ENCODE data around the gene OPRL1.
A peak's percentile ranks its signal among the peaks of the same experiment; 100 is the strongest.

Gene OPRL1

GRCh38 chr20:64042054-64042781 lies 37.7 kb upstream of the OPRL1 start:
- no peak for DNase-seq

- no peak for DNase-seq
Observed at GRCh38 chr20:64043768-64044167, 36.1 kb upstream of the OPRL1 start.

GRCh38 chr20:64044484-64045247 lies 35.2 kb upstream of the OPRL1 start:
- DNase-seq: peak; percentile 50

- no peak for DNase-seq
Observed at GRCh38 chr20:64045346-64046011, 34.4 kb upstream of the OPRL1 start.

- no peak for DNase-seq
Observed at GRCh38 chr20:64047046-64047389, 32.9 kb upstream of the OPRL1 start.

DNA sequence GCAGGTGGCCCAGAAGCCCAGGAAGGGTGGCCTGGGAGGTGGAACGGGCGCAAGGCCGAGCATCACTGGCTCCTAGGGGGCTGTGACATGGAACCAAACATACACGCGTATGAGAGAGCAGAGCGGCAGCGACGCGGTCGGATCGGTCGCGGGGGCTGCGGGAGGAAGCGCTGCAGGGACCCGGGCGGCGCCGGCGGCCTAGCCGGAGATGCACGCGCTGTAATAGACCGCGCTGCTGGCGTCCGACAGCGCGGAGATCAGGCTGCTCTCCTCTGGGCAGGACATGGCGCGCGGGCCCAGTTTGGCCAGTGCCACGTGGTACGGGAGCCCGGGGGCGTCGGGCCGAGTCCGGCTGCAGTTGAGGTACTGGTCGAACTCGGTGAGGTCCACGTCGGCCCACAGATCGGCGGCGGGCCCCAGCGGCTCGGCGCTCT lies 31.9 kb upstream of the OPRL1 start:
- no peak for DNase-seq

GRCh38 chr20:64048402-64049044 lies 31.4 kb upstream of the OPRL1 start:
- DNase-seq: no peak

- DNase-seq: no peak
Observed at GRCh38 chr20:64049060-64049877, 30.6 kb upstream of the OPRL1 start, which contains the start of gene SOX18. SOX18 (minus strand) TSS chr20:64049639; CDS start chr20:64049516, 123 bp downstream.

- no peak for DNase-seq
Observed at GRCh38 chr20:64049878-64050260, 30.0 kb upstream of the OPRL1 start.

- no peak for DNase-seq
Observed at GRCh38 chr20:64050261-64051032, 29.4 kb upstream of the OPRL1 start.

DNA sequence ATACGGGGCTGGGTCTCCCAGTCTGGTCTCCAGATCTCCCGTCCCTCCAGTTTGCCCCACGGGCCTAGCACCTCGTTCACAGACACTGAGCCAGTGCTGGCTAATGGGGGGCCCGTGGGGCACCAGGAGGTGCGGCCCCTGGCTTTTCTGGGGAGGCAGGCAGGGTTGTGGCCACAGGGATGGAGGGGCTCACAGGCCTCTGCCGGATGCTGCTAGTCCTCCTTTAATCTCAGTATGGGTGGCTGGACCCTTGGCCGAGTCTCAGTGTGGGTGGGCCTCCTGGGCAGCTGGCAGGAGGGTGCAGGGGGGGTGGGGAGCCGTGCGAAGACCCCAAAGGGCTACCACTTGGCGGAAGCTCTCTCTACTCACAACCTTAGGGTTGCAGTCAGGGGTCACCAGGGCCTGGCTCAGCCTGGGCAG lies 28.8 kb upstream of the OPRL1 start:
- DNase-seq: no peak

GRCh38 chr20:64051561-64052325 lies 28.1 kb upstream of the OPRL1 start:
- no peak for DNase-seq

GRCh38 chr20:64052326-64052722 lies 27.6 kb upstream of the OPRL1 start:
- no peak for DNase-seq

GRCh38 chr20:64052987-64053840 lies 26.7 kb upstream of the OPRL1 start:
- no peak for DNase-seq

- DNase-seq: no peak
Observed at GRCh38 chr20:64053841-64054661, 25.8 kb upstream of the OPRL1 start.

DNA sequence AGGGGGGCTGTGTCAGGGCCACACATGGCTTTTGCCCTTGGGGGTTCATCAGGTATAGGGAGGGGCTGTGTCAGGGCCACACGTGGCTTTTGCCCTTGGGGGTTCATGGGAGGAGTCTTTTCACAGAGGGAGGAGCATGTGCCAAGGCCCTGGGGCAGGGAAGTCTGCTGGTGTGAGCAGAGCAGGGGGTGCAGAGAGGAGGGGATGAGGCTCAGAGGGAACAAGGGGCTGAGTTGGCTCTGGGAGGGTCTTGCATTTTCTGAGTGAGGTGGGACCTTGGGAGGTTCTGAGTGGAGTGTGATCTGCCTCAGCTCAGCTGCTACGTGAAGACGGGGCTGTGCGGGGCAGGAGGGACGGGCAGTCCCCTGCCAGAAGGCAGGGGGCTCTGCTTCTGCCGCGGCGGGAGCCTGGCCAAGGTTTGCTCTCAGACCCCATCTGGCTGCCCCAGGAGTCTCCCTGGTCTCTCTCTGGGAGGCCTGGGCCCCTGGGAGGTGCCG lies 24.4 kb upstream of the OPRL1 start:
- DNase-seq: no peak

DNA sequence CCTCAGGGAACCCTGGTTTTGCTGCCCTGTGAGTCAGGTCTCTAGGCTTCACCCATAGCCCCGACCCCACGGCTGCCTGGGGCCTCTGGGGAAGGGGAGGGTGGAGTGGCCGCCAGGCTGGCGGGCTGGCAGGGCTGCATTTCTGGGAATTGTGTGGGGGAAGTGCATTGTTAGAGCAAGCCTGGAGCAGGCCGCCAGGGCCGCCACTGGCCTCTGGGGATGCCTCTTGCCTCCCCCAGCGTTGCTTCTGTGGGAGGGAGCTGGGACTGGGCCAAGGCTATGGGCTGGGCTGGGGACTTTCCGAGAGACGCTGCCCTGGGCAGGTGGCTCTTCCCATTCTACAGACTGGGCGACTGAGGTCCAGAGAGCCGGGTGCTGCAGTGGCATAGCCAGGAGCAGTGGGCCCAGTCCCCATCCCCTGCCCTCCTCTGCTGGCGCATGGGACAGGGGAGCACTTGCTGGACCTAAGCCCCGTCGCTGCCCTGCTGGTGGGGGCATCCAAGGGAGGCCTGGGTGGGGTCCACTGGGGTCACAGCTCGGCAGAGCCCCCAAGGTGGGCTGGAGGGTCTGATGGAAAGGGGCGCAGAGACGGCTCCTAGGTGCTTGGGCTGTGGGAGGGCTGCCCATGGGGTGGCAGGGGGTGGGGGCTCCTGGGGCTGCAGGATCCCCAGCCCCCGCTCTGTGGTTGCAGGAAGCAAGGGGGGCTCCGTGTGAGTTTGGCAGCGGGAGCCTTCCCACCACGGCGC lies 23.8 kb upstream of the OPRL1 start:
- DNase-seq: no peak

DNA sequence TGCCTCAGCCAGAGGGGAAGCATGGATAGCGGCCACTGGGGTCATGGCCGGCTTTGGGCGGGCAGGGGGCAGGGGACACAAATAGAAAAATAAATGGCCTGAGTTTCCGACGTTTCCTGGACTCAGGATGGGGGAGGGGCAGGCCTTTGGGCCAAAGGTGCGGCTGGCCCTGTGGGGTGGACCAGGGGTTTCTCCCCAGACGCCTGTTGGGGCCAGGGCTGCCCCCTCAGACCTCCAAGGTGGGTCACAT lies 23.3 kb upstream of the OPRL1 start:
- DNase-seq: no peak
